ENCODE measurements around the gene LPIN3.

Gene LPIN3

DNA sequence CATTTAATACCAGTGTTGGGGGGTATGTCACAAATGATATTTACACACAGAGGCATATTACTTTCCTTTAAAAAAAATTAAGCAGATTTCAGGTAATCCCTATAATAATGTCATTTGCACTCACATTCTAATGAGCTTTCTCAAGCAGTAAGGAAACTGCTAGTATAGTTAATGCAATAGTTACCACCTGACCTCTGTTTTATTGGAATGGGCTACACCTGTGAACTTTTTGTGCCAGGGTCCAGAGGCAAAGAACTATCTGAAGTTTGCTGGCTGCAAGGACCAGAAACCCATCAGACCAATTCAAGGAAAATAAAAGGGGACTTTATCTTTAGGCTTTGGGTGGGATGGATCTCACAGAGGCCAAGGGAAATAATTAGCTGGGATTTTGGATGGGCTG is 20.2 kb upstream of the LPIN3 start:
- no peak for DNase-seq (ENCODE audit: low read depth in 2 of 2)

DNA sequence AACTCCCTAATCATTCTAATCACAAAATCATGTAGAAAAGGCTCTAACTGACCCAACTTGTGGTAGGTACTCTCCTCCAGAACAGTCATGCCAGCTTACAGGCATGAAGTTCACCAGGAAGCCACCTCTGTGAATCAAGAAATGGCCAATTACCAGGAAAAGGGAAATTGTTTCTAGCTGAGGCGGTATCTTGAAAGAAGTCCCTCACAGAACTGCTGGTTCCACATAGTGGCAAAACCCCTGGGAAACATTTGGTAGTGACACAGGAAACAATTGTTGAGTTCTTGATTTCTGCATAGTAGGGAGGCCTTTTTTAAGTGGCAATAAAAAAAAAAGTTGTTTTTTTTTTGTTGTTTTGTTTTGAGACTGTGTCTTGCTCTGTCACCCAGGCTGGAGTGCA is 19.6 kb upstream of the LPIN3 start:
- no peak for DNase-seq (ENCODE audit: low read depth in 2 of 2)

DNA sequence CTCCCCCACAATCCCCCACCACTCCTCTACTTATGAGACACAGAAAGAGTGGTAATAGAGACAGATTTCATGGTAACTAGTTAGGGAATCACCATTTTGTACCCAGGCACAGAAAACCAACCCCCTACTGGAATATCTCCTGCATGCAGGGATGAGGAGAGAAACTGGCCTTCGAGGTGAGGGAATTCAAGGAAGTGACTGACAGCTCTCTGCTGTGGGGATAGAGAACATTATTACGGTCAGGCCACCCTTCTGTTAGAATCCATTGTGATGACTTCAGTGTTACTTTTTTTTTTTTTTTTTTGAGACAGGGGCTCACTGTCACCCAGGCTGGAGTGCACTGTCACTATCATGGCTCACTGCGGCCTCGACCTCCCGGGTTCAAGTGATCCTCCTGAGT is 13.4 kb upstream of the LPIN3 start:
- no peak for DNase-seq (ENCODE audit: low read depth in 2 of 2)

DNA sequence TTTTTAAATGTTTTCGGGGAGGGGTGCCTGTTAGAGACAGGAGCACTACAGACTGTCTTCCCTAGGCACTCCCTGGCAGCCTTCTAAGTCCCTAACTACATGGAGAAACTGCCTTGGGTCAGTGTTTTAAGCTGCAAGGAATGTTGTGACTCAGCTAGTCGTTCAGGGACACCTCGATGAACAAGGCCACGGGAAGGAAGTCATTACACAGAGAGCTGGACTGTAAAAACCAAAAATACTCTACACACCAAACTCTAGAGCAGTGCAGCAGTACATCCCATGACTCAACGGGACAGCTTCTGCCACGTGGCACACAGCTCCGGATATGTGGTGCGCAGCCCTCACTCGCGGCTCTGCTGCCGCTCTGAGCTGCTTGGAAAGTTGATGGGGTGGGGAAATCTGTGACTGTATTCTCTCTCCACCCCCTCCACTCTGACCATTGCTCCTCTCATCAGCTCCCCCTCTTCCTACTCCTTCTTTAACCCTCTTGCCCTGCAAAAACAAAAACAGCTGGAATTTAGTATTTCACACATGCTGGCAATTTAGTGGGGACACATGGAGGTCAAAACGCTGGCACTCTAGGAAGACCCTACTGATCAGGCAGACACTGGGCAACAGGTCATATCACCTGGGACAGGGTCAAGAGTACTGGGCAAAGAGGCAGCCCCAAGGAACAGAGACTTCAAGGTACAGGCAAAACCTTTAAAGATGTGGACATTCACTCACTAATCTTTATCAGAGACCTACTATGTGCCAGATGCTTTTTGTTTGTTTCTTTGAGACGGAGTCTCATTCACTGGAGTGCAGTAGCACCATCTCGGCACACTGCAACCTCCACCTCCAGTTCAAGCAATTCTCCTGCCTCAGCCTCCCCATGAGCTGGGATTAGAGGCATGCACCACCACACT is 10.9 kb upstream of the LPIN3 start:
- peak; percentile 55 to 60 for DNase-seq (ENCODE audit: low read depth in 2 of 2)

DNA sequence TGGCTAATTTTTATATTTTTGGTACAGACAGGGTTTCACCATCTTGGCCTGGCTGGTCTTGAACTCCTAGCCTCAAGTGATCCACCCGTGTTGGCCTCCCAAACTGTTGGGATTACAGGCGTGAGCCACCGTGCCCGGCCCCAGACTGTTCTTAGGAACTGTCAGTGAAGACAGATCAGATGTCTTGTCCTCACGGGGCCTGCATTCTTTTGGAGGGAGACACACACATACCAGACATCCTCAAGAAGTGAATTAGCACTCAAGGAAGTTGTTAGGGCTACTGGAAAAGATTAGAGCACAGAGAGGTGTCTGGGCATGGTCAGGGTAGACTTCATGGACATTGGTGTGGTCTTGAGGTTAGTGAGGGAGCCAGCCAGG is 10.3 kb upstream of the LPIN3 start:
- DNase-seq (ENCODE audit: low read depth in 2 of 2): no peak

DNA sequence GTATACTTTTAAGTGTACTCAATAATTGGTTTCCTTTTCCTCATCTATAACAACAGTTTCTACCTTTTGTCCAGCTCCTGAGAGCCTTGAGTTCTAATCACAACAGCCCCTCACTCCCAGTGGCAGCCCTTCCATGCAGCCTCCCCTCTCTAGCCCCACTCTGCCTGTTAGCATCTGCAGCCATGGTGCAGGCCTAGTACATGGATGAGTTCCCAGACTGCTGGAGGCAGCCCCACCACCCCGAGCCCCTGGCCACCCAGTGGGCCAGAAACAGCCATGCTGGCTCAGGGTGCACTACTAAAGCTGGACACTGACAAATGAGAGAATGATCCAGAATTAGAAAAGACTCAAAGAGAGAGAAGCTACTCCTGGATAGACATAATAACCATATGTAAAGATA is 9.7 kb upstream of the LPIN3 start:
- DNase-seq (ENCODE audit: low read depth in 2 of 2): no peak

DNA sequence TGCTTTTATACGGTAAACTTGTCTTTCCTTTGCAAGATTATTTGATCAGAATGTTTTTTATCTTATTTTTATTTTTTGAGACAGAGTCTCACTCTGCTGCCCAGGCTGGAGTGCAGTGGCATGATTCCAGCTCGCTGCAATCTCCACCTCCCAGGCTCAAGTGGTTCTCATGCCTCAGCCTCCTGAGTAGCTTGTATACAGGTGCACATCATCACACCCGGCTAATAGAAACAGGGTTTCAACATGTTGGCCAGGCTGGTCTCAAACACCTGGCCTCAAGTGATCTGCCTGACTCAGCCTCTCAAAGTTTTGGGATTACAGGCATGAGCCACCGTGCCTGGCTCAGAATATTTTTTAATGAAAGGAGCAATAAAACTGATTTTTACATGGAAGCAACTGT is 8.9 kb upstream of the LPIN3 start:
- no peak for DNase-seq (ENCODE audit: low read depth in 2 of 2)

DNA sequence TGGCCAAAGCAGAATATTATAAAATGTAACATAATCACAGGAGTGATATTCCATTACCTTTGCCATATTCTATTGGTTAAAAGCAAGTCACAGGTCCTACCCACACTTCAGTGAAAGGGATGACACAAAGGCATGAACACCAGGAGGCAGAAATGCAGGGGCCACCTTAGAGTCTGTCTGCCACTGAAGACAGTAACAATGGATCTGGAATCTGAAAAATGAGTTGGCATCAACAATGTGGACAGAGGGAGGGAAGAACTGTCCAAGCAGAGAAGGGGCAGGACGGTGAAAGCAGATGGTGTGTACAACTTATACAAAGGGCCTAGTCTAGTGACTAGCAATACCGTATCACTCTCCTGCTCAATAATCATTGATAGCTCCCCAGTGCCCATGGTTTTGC is 6.6 kb upstream of the LPIN3 start:
- DNase-seq (ENCODE audit: low read depth in 2 of 2): no peak

DNA sequence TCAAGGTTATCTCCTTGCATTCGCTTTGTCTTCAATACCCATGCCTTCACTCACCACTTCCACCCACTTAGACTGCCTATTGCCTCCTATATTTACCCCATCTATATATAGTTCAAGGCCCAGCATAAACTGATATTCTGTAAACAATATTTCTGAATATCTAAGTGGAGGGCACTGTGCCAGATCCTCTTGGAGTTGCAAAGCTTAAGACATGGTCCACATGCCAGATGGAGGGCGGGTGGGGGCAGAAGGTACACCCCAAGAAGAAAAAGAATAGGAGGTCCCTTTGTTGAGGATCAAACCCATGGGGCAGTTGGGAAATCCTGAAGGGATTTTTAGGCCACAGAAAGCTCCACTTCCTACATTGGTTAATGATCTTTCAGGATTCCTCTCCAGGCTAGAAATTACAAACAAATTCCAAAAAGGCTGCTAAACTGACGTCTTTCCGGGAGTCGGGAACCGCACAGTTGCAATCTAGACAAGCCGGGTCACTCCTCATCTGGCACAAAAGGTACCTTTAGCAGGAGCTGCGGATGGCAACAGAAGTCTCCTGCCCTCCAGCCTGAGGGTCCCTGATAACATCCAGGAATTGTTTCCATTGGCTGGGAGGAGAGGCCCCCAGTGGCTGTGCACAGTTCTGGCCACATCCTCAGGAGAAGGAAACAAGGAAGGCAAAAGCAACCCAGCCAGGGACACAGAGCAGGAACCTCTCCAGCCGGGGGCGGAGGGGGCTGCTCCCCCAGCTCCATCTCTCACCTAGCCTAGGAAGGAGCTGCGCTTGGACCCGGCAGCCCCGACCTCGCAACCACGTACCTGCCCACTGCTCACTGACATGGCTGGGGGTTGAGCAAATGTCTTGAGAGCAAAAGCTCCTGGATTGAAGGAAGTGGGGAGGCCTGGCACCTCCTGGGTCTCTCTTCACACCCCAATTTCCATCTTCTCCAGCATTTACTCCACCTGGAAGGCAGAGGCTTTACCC is 5.9 kb upstream of the LPIN3 start:
- DNase-seq (ENCODE audit: low read depth in 2 of 2): no peak

DNA sequence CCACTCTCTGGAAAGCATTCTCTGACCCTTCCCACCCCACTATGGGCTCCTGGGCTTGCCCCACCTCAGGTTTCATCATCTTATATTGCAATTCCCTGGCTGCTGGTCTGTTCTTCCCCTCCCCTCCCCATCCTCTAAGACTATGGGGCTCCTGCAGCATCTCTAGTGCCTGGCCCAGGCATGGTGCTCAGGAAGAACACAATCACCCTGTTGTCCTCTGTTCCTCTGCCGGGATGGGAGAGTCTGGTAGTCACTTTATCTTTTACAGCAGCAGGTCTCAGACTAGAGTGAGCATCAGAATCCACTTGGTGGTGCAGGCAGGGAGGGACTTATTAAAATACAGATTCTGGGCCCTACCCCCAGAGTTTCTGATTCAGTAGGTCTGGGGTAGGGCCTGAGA is 5.0 kb upstream of the LPIN3 start:
- DNase-seq (ENCODE audit: low read depth in 2 of 2): no peak

DNA sequence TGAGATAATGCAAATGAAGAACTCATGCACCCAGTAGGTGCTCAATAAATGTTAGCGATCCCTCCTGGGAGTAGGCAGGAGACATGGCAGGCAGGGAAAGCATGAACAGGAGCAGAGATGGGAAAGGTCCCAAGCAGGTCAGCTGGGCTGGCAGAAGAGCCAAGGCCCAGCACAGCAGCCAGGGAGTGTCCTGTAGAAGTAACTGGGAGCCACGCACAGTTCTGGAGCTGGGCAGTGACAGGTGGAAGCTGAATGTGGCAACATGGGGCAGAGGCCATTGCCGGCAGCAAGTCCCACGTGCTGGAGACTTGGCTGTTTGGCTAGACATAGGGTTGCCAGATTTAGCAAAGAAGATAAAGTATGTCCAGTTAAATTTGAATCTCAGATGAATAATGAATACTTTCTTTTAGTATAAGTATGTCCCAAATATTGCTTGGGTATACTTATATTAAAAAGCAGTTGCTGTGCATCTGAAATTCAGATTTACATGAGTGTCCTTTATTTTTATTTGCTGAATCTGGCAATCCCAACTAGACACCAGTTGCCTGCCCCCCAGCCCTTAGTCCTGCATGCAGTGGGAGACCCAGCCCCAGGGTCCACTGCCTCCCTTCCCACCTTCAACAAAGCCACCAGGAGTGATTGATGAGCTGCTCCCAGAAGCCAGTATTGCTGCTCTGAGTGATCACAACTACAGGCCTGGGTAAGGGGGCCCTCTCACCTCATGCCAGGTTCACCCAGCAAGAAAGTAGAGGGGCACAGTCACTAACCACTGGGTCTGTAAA is 3.7 kb upstream of the LPIN3 start:
- no peak for DNase-seq (ENCODE audit: low read depth in 2 of 2)

DNA sequence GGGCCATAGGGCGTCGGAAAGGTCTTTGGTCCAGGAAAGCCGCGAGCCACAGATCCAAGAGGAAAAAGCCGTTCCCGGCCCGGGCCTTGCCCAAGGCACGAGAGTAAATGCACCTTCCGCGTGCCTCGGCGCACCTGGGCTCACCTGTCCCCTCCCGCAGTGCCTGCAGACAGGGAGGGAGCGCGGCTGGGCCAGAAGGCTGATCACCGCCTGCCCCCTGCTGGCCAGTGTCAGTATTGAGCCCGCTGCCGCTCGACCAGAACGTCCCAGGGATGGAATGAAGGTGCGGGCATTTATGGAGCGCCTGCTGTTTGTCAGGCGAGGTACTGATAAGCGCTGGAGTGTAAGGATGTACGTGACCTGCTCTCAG is 679 bp upstream of the LPIN3 start:
- peak; percentile 69 to 70 for DNase-seq (ENCODE audit: low read depth in 2 of 2)

DNA sequence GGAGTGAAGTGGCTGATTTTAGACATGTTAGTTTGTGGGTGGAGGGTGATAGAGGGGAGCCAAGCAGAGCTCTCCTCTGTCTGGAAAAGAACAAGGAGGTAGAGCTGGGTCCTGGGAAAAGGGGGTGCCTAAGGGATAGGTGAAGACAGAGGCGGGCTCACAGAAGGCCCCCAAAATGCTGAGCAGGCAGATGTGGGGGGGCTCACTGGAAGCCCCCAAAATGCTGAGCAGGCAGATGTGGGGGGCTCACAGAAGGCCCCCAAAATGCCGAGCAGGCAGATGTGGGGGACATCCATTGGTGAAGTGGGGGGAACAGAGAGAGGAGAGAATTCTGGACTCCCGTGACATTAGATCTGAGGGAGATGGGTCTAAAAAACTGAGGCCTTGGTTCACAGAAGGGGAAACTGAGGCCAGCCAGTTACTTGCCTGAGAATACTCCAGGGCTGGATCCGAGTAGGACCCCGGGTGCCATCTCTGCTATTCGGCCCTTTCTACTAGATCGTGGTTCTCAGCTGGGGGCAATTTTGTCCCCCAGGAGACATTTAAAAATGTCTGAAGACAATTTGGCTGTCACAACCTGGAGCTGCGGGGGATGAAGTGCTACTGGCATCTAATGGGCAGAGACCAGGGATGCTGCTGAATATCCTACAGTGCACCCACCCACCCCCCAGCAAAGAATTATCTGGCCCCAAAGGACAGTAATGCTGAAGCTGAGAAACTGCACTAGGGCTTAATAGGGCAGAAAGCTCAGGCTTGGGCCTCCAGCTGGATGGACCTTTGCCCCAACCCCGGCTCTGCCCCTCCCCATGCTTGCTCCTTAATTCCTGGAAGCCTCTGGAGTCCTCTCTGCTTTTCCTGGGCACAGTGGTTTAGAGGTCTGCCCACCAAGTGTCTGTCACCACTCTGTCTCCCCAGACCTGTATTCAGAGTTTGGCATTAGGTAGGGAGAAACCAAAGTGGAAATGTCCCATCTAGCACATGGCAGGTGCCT is 2.1 kb downstream of the LPIN3 start:
- DNase-seq (ENCODE audit: low read depth in 2 of 2): no peak

DNA sequence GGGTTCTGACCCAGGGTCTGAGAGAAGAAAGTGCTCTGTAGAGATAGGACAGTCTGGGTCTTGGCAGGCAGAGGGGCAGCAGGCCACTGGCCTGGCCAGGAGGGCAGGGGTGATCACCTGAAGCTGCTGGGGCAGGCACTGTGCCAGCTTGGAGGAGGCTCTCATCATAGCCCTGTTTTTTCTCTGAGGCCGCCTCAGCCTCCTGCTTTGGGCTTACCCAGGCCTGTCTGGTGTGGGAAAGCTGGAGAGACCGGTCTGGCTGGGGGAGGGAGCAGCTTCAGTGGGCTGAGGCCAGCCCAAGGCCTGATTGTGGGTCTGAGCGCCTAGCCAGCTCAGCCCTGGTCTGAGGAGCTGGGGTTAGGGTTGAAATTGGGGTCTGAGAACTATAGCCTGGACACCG is 3.9 kb downstream of the LPIN3 start:
- DNase-seq (ENCODE audit: low read depth in 2 of 2): no peak

DNA sequence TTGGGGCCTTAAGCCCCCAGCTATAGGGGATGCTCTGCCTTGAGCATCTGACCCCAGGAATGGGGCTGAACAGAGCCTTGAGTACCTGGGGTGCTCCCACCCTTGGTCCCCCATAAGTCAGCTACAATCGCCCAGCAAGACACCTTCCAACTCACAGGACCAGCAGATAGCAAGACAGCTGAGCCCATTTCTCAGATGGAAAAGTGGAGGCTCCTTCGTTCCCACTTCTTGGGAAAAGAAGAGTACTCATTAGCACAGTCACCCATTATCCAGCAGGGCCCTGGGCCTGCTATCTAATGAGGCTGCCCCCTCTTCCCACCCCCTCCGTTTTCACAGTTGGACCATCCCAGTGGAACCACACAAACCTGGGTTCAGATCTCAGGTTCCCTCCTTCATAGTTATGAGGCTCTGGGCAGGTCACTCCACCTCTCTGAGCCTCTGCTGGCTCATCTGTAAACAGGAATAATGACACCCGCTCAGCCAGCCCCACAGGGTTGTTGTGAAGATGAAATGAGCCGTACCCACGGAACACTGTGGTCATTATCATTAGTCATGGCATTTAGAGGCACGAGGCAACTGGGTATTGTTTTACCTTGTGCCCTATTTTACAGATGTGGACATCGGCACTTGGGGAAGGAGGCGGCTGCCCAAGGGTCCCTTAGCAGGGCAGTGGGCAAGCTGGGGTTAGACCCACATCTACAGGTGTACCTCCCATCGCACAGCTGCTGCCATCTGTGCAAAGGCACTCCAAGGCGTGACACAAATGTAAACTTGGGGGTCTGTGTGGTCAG is 4.5 kb downstream of the LPIN3 start:
- no peak for DNase-seq (ENCODE audit: low read depth in 2 of 2)

DNA sequence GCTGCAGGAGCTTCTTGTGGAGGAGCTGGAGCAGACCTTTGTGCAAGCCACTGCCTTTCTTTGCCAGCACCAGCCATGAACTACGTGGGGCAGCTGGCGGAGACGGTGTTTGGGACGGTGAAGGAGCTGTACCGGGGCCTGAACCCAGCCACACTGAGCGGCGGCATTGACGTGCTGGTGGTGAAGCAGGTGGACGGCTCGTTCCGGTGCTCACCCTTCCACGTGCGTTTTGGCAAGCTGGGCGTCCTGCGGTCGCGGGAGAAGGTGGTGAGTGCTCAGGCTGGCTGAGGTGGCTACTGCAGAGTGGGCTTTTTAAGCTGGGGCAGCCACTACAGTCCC is 5.1 kb downstream of the LPIN3 start:
- no peak for DNase-seq (ENCODE audit: low read depth in 2 of 2)

DNA sequence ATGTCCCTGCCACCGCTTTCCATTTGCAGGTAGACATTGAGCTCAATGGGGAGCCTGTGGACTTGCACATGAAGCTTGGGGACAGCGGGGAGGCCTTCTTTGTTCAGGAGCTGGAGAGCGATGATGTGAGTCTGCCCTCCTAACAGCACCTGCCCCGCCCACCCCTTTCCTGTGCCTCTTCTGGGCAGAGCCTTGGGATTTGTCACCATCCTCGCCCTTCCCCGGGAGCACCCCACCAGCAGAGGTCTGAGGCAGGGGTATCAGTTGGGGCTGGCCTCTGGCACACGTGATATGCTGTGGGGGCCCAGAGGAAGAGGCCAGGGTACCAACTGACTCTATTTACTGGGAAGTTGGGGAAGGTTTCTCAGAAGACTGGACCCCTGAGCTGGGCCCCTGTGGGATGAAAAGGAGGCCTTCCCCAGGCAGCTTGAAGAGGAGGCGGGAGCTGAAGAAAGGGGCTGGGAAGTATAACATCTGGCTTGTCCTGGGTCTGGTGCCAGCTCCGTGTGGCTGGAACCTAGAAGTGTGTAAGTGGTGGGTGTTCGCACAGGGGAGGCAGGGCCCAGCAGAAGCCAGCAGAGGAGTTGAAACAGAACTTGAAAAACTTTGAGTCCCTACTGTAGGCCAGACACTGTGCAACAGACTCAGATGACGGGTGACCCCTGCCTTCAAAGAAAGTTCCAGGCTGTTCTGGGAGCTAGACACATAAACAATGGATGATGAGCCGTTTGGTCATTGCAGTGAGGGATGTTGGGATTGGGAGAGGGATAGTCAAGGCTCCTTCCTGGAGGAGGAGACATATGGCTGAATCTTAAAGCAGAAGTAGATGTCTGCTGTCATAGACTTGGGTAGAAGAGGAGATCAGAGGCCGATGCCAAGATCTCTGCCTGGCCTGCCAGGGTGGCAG is 7.2 kb downstream of the LPIN3 start:
- DNase-seq (ENCODE audit: low read depth in 2 of 2): no peak

DNA sequence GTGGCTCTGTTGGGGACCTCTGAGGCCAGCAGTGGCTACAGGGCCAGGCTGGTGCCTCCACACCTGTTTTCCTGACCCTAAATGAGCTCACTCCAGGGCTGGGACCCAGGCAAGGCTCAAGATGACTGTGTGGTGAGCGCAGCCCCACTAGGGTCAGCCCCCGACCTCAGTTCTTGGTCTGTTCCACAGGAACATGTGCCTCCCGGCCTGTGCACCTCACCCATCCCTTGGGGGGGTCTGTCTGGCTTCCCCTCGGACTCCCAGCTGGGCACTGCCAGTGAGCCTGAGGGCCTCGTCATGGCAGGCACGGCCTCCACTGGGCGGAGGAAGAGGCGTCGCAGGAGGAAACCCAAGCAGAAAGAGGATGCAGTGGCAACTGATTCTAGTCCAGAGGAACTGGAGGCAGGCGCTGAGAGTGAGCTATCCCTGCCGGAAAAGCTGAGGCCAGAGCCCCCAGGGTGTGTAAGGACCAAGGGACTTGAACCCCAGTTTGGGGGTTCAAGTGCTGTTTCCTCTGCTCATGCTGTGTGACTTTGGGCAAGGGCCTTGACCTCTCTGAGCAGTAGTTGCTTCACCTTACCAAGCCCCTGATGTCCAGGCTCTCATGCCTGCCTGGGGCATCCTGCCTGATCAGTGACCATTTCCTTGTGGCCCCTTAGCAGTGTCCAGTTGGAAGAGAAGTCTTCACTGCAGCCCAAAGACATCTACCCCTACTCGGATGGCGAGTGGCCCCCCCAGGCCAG is 8.0 kb downstream of the LPIN3 start:
- DNase-seq (ENCODE audit: low read depth in 2 of 2): no peak
